WTC11 (cell line): ENCODE data around the gene INO80B. TPM values are rescaled to one million over a fixed set of nuclear protein-coding genes. Genes with fewer than 3 reads are reported as not detected.

Experiments
- AFF4 ChIP-seq: sonication (generic); formaldehyde crosslinking; IDR thresholded peaks from 2 replicates; pipeline ENCODE4 v1.8.1; 2023; ENCODE audit warnings: mild to moderate bottlenecking, missing genetic modification reagents, borderline replicate concordance
- AR ChIP-seq: fragments of 250-450 bp; sonication (Bioruptor Pico); IDR thresholded peaks from 2 replicates; pipeline ENCODE4 v1.9.0; 2021; ENCODE audit warnings: mild to moderate bottlenecking
- E2F5 ChIP-seq: sonication (generic); formaldehyde crosslinking; IDR thresholded peaks from 2 replicates; pipeline ENCODE4 v1.8.1; 2022; ENCODE audit warnings: mild to moderate bottlenecking, moderate library complexity, missing genetic modification reagents
- FOXK1 ChIP-seq: sonication (generic); formaldehyde crosslinking; IDR thresholded peaks from 2 replicates; pipeline ENCODE4 v1.8.0; 2022; ENCODE audit warnings: mild to moderate bottlenecking, moderate library complexity, missing genetic modification reagents
- FOXP1 ChIP-seq: sonication (generic); formaldehyde crosslinking; IDR thresholded peaks from 2 replicates; pipeline ENCODE4 v1.8.0; 2022; ENCODE audit warnings: missing genetic modification reagents, mild to moderate bottlenecking, moderate library complexity, borderline replicate concordance
- HMGA2 ChIP-seq: fragments of 250-450 bp; sonication (Bioruptor Pico); IDR thresholded peaks from 2 replicates; pipeline ENCODE4 v1.4.0; 2021; ENCODE audit warnings: mild to moderate bottlenecking, moderate library complexity
- JAZF1 ChIP-seq: fragments of 250-450 bp; sonication (Bioruptor Pico); IDR thresholded peaks from 2 replicates; pipeline ENCODE4 v1.9.0; 2021; ENCODE audit warnings: moderate library complexity, mild to moderate bottlenecking, inconsistent platforms
- MYBL2 ChIP-seq: sonication (generic); formaldehyde crosslinking; IDR thresholded peaks from 2 replicates; pipeline ENCODE4 v1.8.1; 2023; ENCODE audit warnings: mild to moderate bottlenecking, moderate library complexity, missing genetic modification reagents
- NFE2L1 ChIP-seq: sonication (generic); formaldehyde crosslinking; IDR thresholded peaks from 2 replicates; pipeline ENCODE4 v1.8.1; 2023; ENCODE audit warnings: missing genetic modification reagents
- NFYB ChIP-seq: sonication (generic); formaldehyde crosslinking; conservative IDR thresholded peaks from 2 replicates; pipeline ENCODE4 v1.8.0; 2022; ENCODE audit warnings: low read depth, missing genetic modification reagents
- SMAD4 ChIP-seq: sonication (generic); formaldehyde crosslinking; IDR thresholded peaks from 2 replicates; pipeline ENCODE4 v1.8.0; 2022; ENCODE audit warnings: mild to moderate bottlenecking, missing genetic modification reagents
- SOX15 ChIP-seq: fragments of 250-450 bp; sonication (Bioruptor Pico); IDR thresholded peaks from 2 replicates; pipeline ENCODE4 v1.9.0; 2021; ENCODE audit warnings: mild to moderate bottlenecking
- ZMAT4 ChIP-seq: fragments of 250-450 bp; sonication (Bioruptor Pico); IDR thresholded peaks from 2 replicates; pipeline ENCODE4 v1.9.0; 2021; ENCODE audit warnings: mild to moderate bottlenecking
- ZNF138 ChIP-seq: sonication (generic); formaldehyde crosslinking; conservative IDR thresholded peaks from 2 replicates; pipeline ENCODE4 v1.8.1; 2022; ENCODE audit warnings: mild to moderate bottlenecking, moderate library complexity, missing genetic modification reagents
- ZNF219 ChIP-seq: sonication (generic); formaldehyde crosslinking; IDR thresholded peaks from 2 replicates; pipeline ENCODE4 v1.8.0; 2023; ENCODE audit warnings: missing genetic modification reagents, mild to moderate bottlenecking, borderline replicate concordance
- ZNF232 ChIP-seq: sonication (generic); formaldehyde crosslinking; IDR thresholded peaks from 2 replicates; pipeline ENCODE4 v1.8.0; 2022; ENCODE audit warnings: mild to moderate bottlenecking, missing genetic modification reagents
- ZNF317 ChIP-seq: sonication (generic); formaldehyde crosslinking; IDR thresholded peaks from 2 replicates; pipeline ENCODE4 v1.8.1; 2023; ENCODE audit warnings: low read depth, mild to moderate bottlenecking, moderate library complexity, missing genetic modification reagents, borderline replicate concordance
- ZNF416 ChIP-seq: fragments of 250-450 bp; sonication (Bioruptor Pico); IDR thresholded peaks from 2 replicates; pipeline ENCODE4 v1.9.0; 2021; ENCODE audit warnings: mild to moderate bottlenecking, inconsistent platforms
- ZNF423 ChIP-seq: fragments of 250-450 bp; sonication (Bioruptor Pico); IDR thresholded peaks from 2 replicates; pipeline ENCODE4 v2.1.2; 2022; ENCODE audit warnings: mild to moderate bottlenecking, moderate library complexity
- total RNA-seq: library from RNA; stranded (reverse); gene quantifications from 3 replicates; pipeline ENCODE4 v1.2.3, GENCODE V29; 2021
- TF ChIP-seq, protein P1 (sequence below): sonication (generic); formaldehyde crosslinking; IDR thresholded peaks from 2 replicates; pipeline ENCODE4 v1.8.0; 2022; ENCODE audit warnings: mild to moderate bottlenecking, missing genetic modification reagents
- TF ChIP-seq, protein P2 (sequence below): sonication (generic); formaldehyde crosslinking; IDR thresholded peaks from 2 replicates; pipeline ENCODE4 v1.8.1; 2022; ENCODE audit warnings: mild to moderate bottlenecking, missing genetic modification reagents, moderate library complexity, borderline replicate concordance
- TF ChIP-seq, protein P3 (sequence below): sonication (generic); formaldehyde crosslinking; IDR thresholded peaks from 2 replicates; pipeline ENCODE4 v1.8.0; 2023; ENCODE audit warnings: missing genetic modification reagents, mild to moderate bottlenecking, borderline replicate concordance
- TF ChIP-seq, protein P4 (sequence below): sonication (generic); formaldehyde crosslinking; IDR thresholded peaks from 2 replicates; pipeline ENCODE4 v1.8.0; 2022; ENCODE audit warnings: mild to moderate bottlenecking, missing genetic modification reagents

Gene INO80B
- total RNA-seq, 1 experiment from 2014 or later = 20.2 TPM

GRCh38 chr2:74507145-74507925 is 52.4 kb downstream of the INO80B start, which contains the start of gene PCGF1 (continued):
- TF ChIP-seq JAZF1 (CRISPR knock-in tag) (no peak), ZNF232 (CRISPR knock-in tag) (peak; percentile 51; the same call in 1 of the 2 replicates), ZNF416 (no peak), AFF4 (CRISPR knock-in tag) (no peak), NFYB (0 out of 2 replicates have a peak, but pooled peaks have one; percentile 16), ZNF423 (CRISPR knock-in tag) (no peak), ZNF138 (no peak), E2F5 (CRISPR knock-in tag) (no peak), NFE2L1 (CRISPR knock-in tag) (0 out of 2 replicates have a peak, but pooled peaks have one; percentile 42), SMAD4 (CRISPR knock-in tag) (no peak), FOXK1 (CRISPR knock-in tag) (peak; percentile 87; the same call in 1 of the 2 replicates), ZNF317 (CRISPR knock-in tag) (no peak), HMGA2 (CRISPR knock-in tag) (no peak), MYBL2 (CRISPR knock-in tag) (no peak), ZNF219 (CRISPR knock-in tag) (no peak), SOX15 (CRISPR knock-in tag) (no peak), FOXP1 (CRISPR knock-in tag) (peak; percentile 75; the same call in 1 of the 2 replicates), AR (CRISPR knock-in tag) (no peak), ZMAT4 (CRISPR knock-in tag) (no peak)
- TF ChIP-seq, protein P1, sequence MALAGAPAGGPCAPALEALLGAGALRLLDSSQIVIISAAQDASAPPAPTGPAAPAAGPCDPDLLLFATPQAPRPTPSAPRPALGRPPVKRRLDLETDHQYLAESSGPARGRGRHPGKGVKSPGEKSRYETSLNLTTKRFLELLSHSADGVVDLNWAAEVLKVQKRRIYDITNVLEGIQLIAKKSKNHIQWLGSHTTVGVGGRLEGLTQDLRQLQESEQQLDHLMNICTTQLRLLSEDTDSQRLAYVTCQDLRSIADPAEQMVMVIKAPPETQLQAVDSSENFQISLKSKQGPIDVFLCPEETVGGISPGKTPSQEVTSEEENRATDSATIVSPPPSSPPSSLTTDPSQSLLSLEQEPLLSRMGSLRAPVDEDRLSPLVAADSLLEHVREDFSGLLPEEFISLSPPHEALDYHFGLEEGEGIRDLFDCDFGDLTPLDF (CRISPR knock-in tag) = no peak
- TF ChIP-seq, protein P2, sequence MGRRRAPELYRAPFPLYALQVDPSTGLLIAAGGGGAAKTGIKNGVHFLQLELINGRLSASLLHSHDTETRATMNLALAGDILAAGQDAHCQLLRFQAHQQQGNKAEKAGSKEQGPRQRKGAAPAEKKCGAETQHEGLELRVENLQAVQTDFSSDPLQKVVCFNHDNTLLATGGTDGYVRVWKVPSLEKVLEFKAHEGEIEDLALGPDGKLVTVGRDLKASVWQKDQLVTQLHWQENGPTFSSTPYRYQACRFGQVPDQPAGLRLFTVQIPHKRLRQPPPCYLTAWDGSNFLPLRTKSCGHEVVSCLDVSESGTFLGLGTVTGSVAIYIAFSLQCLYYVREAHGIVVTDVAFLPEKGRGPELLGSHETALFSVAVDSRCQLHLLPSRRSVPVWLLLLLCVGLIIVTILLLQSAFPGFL (CRISPR knock-in tag) = no peak
- TF ChIP-seq, protein P3, sequence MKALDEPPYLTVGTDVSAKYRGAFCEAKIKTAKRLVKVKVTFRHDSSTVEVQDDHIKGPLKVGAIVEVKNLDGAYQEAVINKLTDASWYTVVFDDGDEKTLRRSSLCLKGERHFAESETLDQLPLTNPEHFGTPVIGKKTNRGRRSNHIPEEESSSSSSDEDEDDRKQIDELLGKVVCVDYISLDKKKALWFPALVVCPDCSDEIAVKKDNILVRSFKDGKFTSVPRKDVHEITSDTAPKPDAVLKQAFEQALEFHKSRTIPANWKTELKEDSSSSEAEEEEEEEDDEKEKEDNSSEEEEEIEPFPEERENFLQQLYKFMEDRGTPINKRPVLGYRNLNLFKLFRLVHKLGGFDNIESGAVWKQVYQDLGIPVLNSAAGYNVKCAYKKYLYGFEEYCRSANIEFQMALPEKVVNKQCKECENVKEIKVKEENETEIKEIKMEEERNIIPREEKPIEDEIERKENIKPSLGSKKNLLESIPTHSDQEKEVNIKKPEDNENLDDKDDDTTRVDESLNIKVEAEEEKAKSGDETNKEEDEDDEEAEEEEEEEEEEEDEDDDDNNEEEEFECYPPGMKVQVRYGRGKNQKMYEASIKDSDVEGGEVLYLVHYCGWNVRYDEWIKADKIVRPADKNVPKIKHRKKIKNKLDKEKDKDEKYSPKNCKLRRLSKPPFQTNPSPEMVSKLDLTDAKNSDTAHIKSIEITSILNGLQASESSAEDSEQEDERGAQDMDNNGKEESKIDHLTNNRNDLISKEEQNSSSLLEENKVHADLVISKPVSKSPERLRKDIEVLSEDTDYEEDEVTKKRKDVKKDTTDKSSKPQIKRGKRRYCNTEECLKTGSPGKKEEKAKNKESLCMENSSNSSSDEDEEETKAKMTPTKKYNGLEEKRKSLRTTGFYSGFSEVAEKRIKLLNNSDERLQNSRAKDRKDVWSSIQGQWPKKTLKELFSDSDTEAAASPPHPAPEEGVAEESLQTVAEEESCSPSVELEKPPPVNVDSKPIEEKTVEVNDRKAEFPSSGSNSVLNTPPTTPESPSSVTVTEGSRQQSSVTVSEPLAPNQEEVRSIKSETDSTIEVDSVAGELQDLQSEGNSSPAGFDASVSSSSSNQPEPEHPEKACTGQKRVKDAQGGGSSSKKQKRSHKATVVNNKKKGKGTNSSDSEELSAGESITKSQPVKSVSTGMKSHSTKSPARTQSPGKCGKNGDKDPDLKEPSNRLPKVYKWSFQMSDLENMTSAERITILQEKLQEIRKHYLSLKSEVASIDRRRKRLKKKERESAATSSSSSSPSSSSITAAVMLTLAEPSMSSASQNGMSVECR (CRISPR knock-in tag) = peak; percentile 75; the same call in 1 of the 2 replicates
- TF ChIP-seq, protein P4, sequence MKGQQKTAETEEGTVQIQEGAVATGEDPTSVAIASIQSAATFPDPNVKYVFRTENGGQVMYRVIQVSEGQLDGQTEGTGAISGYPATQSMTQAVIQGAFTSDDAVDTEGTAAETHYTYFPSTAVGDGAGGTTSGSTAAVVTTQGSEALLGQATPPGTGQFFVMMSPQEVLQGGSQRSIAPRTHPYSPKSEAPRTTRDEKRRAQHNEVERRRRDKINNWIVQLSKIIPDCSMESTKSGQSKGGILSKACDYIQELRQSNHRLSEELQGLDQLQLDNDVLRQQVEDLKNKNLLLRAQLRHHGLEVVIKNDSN = peak; percentile 93
